Naive B cell (primary cell): ENCODE data around the gene GRID1. TPM values are rescaled to one million over a fixed set of nuclear protein-coding genes. Genes with fewer than 3 reads are reported as not detected.
"Not testable (repeated sequence)": the region's sequence is repeated elsewhere in the genome, so short reads cannot be mapped to it uniquely, and the experiment has no call there.

Experiments used
- ATAC-seq, 2 donors: fragments of 150-1000 bp; cut with Tn5 transposase; 2 replicates each; pipeline ENCODE4 v1.10.0; 2021; ENCODE audit warnings: low read depth in 2 of 2, mild to moderate bottlenecking in 2 of 2, moderate library complexity in 2 of 2
- DNase-seq: peaks from one replicate; pipeline ENCODE4 v3.0.0; 2022
- H3K27ac Mint-ChIP-seq, 6 donors: one replicate each; pipeline ENCODE4 v1.8.0; 2020 to 2022; ENCODE audit warnings: mild to moderate bottlenecking in 6 of 6, mixed read lengths in 6 of 6, moderate library complexity in 5 of 6, inconsistent platforms in 2 of 6
- H3K27me3 Mint-ChIP-seq, 3 donors: one replicate each; pipeline ENCODE4 v1.8.0; 2021 to 2022; ENCODE audit warnings: mixed read lengths in 3 of 3, mild to moderate bottlenecking in 1 of 3
- H3K36me3 Mint-ChIP-seq, 2 donors: one replicate each; pipeline ENCODE4 v1.8.0; 2020 to 2022; ENCODE audit warnings: mixed read lengths in 2 of 2, inconsistent platforms in 1 of 2, mild to moderate bottlenecking in 1 of 2
- H3K4me1 Mint-ChIP-seq, 3 donors: one replicate each; pipeline ENCODE4 v1.8.0; 2020 to 2022; ENCODE audit warnings: mixed read lengths in 3 of 3, inconsistent platforms in 1 of 3, mild to moderate bottlenecking in 1 of 3, moderate library complexity in 1 of 3
- H3K4me3 Mint-ChIP-seq, 8 donors: one replicate each; pipeline ENCODE4 v1.8.0; 2020 to 2022; ENCODE audit warnings: mild to moderate bottlenecking in 8 of 8, mixed read lengths in 8 of 8, moderate library complexity in 8 of 8, inconsistent platforms in 2 of 8
- H3K9me3 Mint-ChIP-seq, 7 donors: one replicate each; pipeline ENCODE4 v1.8.0; 2020 to 2022; ENCODE audit warnings: mixed read lengths in 7 of 7, mild to moderate bottlenecking in 5 of 7, inconsistent platforms in 2 of 7, moderate library complexity in 1 of 7
- polyA plus RNA-seq, 6 donors: library from polyadenylated mRNA; unstranded; fragments of 300-500 nt; fragmentation: Illumina TruSeq; gene quantifications; one replicate each; pipeline ENCODE4 v1.2.3, GENCODE V29; 2021; ENCODE audit warnings: low read depth in 6 of 6

GRID1 gene
- polyA plus RNA-seq, 6 donors from 2014 or later: not detected

- Mint-ChIP-seq H3K9me3 (peaks cover 5 to 38% (median 10%) of the 10 kb centered on the region in 7 donors), H3K27me3 (peaks cover 4 to 8% (median 6%) of the 10 kb centered on the region in 3 donors), H3K4me1 (no peaks in the 10 kb centered on the region), H3K27ac (no peak overlapping the region), H3K4me3 (no peak overlapping the region), H3K36me3 (peaks cover 0 to 4% of the 10 kb centered on the region in 2 donors)
- DNase-seq (no peak), ATAC-seq (no peak)
These were observed 395.1 kb downstream of the GRID1 start for GRCh38 chr10:85971494-85971893.

- peaks cover 7 to 67% (median 20%) of the 10 kb centered on the region in 7 donors for H3K9me3 Mint-ChIP-seq
- H3K27me3 Mint-ChIP-seq: peaks cover 10 to 15% (median 11%) of the 10 kb centered on the region in 3 donors
These were observed 399.0 kb downstream of the GRID1 start for GRCh38 chr10:85967594-85967993.

GRCh38 chr10:85961479-85962067 is 405.0 kb downstream of the GRID1 start:
- Mint-ChIP-seq H3K9me3 (peaks cover 7 to 53% (median 18%) of the 10 kb centered on the region in 7 donors), H3K36me3 (peaks cover 0 to 12% of the 10 kb centered on the region in 2 donors), H3K27me3 (peaks cover 17 to 27% (median 19%) of the 10 kb centered on the region in 3 donors), H3K4me3 (peak overlapping the region in 1 of 8 donors; percentile 25), H3K4me1 (no peaks in the 10 kb centered on the region), H3K27ac (no peak overlapping the region)
- ATAC-seq: no peak
- no peak for DNase-seq

More at GRCh38 chr10:85967594-85967993, 399.0 kb downstream of the GRID1 start:
- Mint-ChIP-seq H3K4me3 (no peak overlapping the region), H3K27ac (no peak overlapping the region), H3K4me1 (no peaks in the 10 kb centered on the region), H3K36me3 (peaks cover 4 to 12% of the 10 kb centered on the region in 2 donors)
- DNase-seq (no peak), ATAC-seq (no peak)

- H3K27ac Mint-ChIP-seq: no peak overlapping the region
- peaks cover 7 to 57% (median 15%) of the 10 kb centered on the region in 7 donors for H3K9me3 Mint-ChIP-seq
- H3K27me3 Mint-ChIP-seq: peaks cover 20 to 27% (median 21%) of the 10 kb centered on the region in 3 donors
- no peak for DNase-seq
- ATAC-seq: no peak
- H3K4me1 Mint-ChIP-seq: no peaks in the 10 kb centered on the region
- H3K36me3 Mint-ChIP-seq: peaks cover 0 to 12% of the 10 kb centered on the region in 2 donors
- no peak overlapping the region for H3K4me3 Mint-ChIP-seq
These were observed 405.5 kb downstream of the GRID1 start for GRCh38 chr10:85961073-85961472.

GRCh38 chr10:85959239-85959638 is 407.4 kb downstream of the GRID1 start:
- no peak for DNase-seq
- H3K4me1 Mint-ChIP-seq: no peaks in the 10 kb centered on the region
- peaks cover 20 to 28% (median 24%) of the 10 kb centered on the region in 3 donors for H3K27me3 Mint-ChIP-seq
- no peak overlapping the region for H3K27ac Mint-ChIP-seq
- peaks cover 0 to 12% of the 10 kb centered on the region in 2 donors for H3K36me3 Mint-ChIP-seq
- ATAC-seq: no peak
- peak overlapping the region in 1 of 8 donors; percentile 32 for H3K4me3 Mint-ChIP-seq
- peaks cover 7 to 44% (median 10%) of the 10 kb centered on the region in 7 donors for H3K9me3 Mint-ChIP-seq

GRCh38 chr10:85950921-85951320 is 415.7 kb downstream of the GRID1 start:
- no peak for DNase-seq
- Mint-ChIP-seq H3K9me3 (peaks cover 0 to 12% (median 3%) of the 10 kb centered on the region in 7 donors), H3K27ac (no peak overlapping the region), H3K36me3 (no peaks in the 10 kb centered on the region), H3K4me3 (no peak overlapping the region), H3K4me1 (peaks cover 4 to 11% (median 8%) of the 10 kb centered on the region in 3 donors), H3K27me3 (peaks cover 5 to 20% (median 18%) of the 10 kb centered on the region in 3 donors)
- no peak for ATAC-seq

GRCh38 chr10:85946713-85947326 is 419.8 kb downstream of the GRID1 start:
- no peaks in the 10 kb centered on the region for H3K36me3 Mint-ChIP-seq
- H3K4me1 Mint-ChIP-seq: peaks cover 4 to 11% (median 8%) of the 10 kb centered on the region in 3 donors
- H3K27ac Mint-ChIP-seq: peak overlapping the region in 1 of 6 donors; percentile 13
- peaks cover 11 to 28% (median 16%) of the 10 kb centered on the region in 3 donors for H3K27me3 Mint-ChIP-seq
- peaks cover 0 to 2% (median 0%) of the 10 kb centered on the region in 7 donors for H3K9me3 Mint-ChIP-seq
- ATAC-seq (peak; percentile 52 to 61), DNase-seq (no peak)
- peak overlapping the region in 5 of 8 donors; percentile 14 to 71 (median 53) for H3K4me3 Mint-ChIP-seq

GRCh38 chr10:85936161-85936560 is 430.4 kb downstream of the GRID1 start:
- Mint-ChIP-seq H3K4me1 (no peaks in the 10 kb centered on the region), H3K27me3 (peaks cover 9 to 19% (median 17%) of the 10 kb centered on the region in 3 donors), H3K4me3 (no peak overlapping the region), H3K36me3 (no peaks in the 10 kb centered on the region), H3K9me3 (peaks cover 0 to 7% (median 3%) of the 10 kb centered on the region in 7 donors), H3K27ac (no peak overlapping the region)
- ATAC-seq (no peak), DNase-seq (no peak)

- Mint-ChIP-seq H3K4me1 (no peaks in the 10 kb centered on the region), H3K27ac (peak overlapping the region in 1 of 6 donors; percentile 73), H3K9me3 (peaks cover 0 to 6% (median 3%) of the 10 kb centered on the region in 7 donors), H3K27me3 (peaks cover 9 to 19% (median 17%) of the 10 kb centered on the region in 3 donors), H3K4me3 (no peak overlapping the region), H3K36me3 (no peaks in the 10 kb centered on the region)
- DNase-seq: no peak
- ATAC-seq: no peak
These were observed 432.0 kb downstream of the GRID1 start for GRCh38 chr10:85934586-85934985.

GRCh38 chr10:85929993-85930392 is 436.6 kb downstream of the GRID1 start:
- H3K27me3 Mint-ChIP-seq: peaks cover 0 to 35% (median 20%) of the 10 kb centered on the region in 3 donors
- not testable (repeated sequence) for DNase-seq, ATAC-seq, H3K4me1 Mint-ChIP-seq, H3K27ac Mint-ChIP-seq, H3K36me3 Mint-ChIP-seq, H3K9me3 Mint-ChIP-seq, H3K4me3 Mint-ChIP-seq

GRCh38 chr10:85927952-85928665 is 438.5 kb downstream of the GRID1 start:
- Mint-ChIP-seq H3K4me1 (no peaks in the 10 kb centered on the region), H3K9me3 (peaks cover 0 to 2% (median 0%) of the 10 kb centered on the region in 7 donors), H3K27ac (no peak overlapping the region), H3K4me3 (no peak overlapping the region), H3K27me3 (peaks cover 7 to 31% (median 30%) of the 10 kb centered on the region in 3 donors), H3K36me3 (no peaks in the 10 kb centered on the region)
- DNase-seq (no peak), ATAC-seq (no peak)

- Mint-ChIP-seq H3K27me3 (peaks cover 7 to 25% (median 22%) of the 10 kb centered on the region in 3 donors), H3K27ac (no peak overlapping the region), H3K9me3 (peaks cover 0 to 2% (median 0%) of the 10 kb centered on the region in 7 donors), H3K4me3 (no peak overlapping the region), H3K36me3 (no peaks in the 10 kb centered on the region), H3K4me1 (no peaks in the 10 kb centered on the region)
- DNase-seq (no peak), ATAC-seq (no peak)
These were observed 439.6 kb downstream of the GRID1 start for GRCh38 chr10:85926986-85927385.

GRCh38 chr10:85926136-85926535 is 440.5 kb downstream of the GRID1 start:
- ATAC-seq: no peak
- H3K4me3 Mint-ChIP-seq: no peak overlapping the region

More at GRCh38 chr10:85926136-85926535, 440.5 kb downstream of the GRID1 start:
- DNase-seq: no peak
- Mint-ChIP-seq H3K27ac (no peak overlapping the region), H3K36me3 (no peaks in the 10 kb centered on the region), H3K4me1 (no peaks in the 10 kb centered on the region), H3K9me3 (peaks cover 0 to 2% (median 0%) of the 10 kb centered on the region in 7 donors), H3K27me3 (peaks cover 15 to 25% (median 21%) of the 10 kb centered on the region in 3 donors)
